GM12878 (cell line): ENCODE results near the gene TGM6.

Experiments
- CEBPB ChIP-seq, 2 experiments: fragments of 150-350 bp in 1 of 2; IDR thresholded peaks; 2 replicates each; pipeline ENCODE4 v1.6.1; 2012 to 2014; ENCODE audit warnings: low read depth in 2 of 2, low read length in 2 of 2, borderline replicate concordance in 1 of 2, inconsistent platforms in 1 of 2
- EP300 ChIP-seq, 2 experiments: fragments of 150-350 bp in 1 of 2; IDR thresholded peaks; 2 replicates each; pipeline ENCODE4 v1.6.1; 2011 to 2012; ENCODE audit warnings: low read depth in 2 of 2, low read length in 2 of 2, borderline replicate concordance in 1 of 2, improper control_type of control experiment in 1 of 2, inconsistent platforms in 1 of 2; ENCODE audit not compliant: control insufficient read depth in 1 of 2
- POLR2AphosphoS5 ChIP-seq: IDR thresholded peaks from 2 replicates; pipeline ENCODE4 v1.6.1; 2011; ENCODE audit warnings: mild to moderate bottlenecking, low read length, inconsistent platforms
- TF ChIP-seq, protein P1 (sequence below), 3 experiments: IDR thresholded peaks in 2 of 3; conservative IDR thresholded peaks in 1 of 3; 2 replicates each; pipeline ENCODE4 v1.5.1; 2011; ENCODE audit warnings: low read depth in 3 of 3, low read length in 3 of 3, mild to moderate bottlenecking in 3 of 3, control low read depth in 2 of 3, moderate library complexity in 2 of 3, inconsistent platforms in 1 of 3, mixed read lengths in 1 of 3; ENCODE audit not compliant: control insufficient read depth in 2 of 3, insufficient read depth in 1 of 3; ENCODE audit errors: extremely low read depth in 1 of 3

DNA sequence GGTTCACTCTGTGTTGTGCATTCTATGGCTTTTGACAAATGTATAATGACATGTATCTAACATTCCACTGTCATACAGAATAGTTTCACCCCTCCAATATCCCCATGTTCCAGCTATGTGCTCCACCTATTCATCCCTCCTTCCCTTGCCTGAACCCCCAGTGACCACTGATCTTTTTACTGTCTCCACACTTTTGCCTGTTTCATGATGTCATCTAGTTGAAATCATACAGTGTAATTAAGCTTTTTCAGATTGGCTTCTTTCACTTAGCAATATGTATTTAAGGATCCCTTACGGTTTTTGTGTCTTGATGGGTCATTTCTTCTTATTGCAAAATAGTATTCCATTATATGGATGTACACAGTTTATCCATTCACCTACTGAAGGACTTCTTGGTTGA, 39.8 kb downstream of the TGM6 start:
- TF ChIP-seq CEBPB (IDR thresholded peaks at IDR 0.05; ENCODE audit: borderline replicate concordance in 1 of 2, low read depth in 2 of 2, low read length in 2 of 2) = no peak
- TF ChIP-seq EP300 (IDR thresholded peaks at IDR 0.05; ENCODE audit: borderline replicate concordance in 1 of 2, control insufficient read depth in 1 of 2, low read depth in 2 of 2, low read length in 2 of 2) = no peak
- TF ChIP-seq POLR2AphosphoS5 = no peak
- TF ChIP-seq, protein P1, sequence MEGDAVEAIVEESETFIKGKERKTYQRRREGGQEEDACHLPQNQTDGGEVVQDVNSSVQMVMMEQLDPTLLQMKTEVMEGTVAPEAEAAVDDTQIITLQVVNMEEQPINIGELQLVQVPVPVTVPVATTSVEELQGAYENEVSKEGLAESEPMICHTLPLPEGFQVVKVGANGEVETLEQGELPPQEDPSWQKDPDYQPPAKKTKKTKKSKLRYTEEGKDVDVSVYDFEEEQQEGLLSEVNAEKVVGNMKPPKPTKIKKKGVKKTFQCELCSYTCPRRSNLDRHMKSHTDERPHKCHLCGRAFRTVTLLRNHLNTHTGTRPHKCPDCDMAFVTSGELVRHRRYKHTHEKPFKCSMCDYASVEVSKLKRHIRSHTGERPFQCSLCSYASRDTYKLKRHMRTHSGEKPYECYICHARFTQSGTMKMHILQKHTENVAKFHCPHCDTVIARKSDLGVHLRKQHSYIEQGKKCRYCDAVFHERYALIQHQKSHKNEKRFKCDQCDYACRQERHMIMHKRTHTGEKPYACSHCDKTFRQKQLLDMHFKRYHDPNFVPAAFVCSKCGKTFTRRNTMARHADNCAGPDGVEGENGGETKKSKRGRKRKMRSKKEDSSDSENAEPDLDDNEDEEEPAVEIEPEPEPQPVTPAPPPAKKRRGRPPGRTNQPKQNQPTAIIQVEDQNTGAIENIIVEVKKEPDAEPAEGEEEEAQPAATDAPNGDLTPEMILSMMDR (IDR thresholded peaks at IDR 0.05 in 2 of 3, conservative IDR thresholded peaks at IDR 0.05 in 1 of 3; ENCODE audit: control insufficient read depth in 2 of 3, extremely low read depth in 1 of 3, insufficient read depth in 1 of 3, low read depth in 3 of 3, low read length in 3 of 3) = no peak
